Activated T-cell treated with anti-CD3 and anti-CD28 coated beads, Interleukin-2, amount 50 U/mL, for 24 hours (primary cell): ENCODE measurements around the gene EIF4E2.

Source experiments
- DNase-seq: peaks from one replicate; pipeline ENCODE4 v3.0.0-alpha.2; 2020
- H3K27ac Mint-ChIP-seq: 2 replicates; pipeline ENCODE4 v1.8.0; 2020; ENCODE audit warnings: mild to moderate bottlenecking, mixed read lengths
- H3K27me3 Mint-ChIP-seq: 2 replicates; pipeline ENCODE4 v1.8.0; 2020; ENCODE audit warnings: mixed read lengths
- H3K36me3 Mint-ChIP-seq: 2 replicates; pipeline ENCODE4 v1.8.0; 2020; ENCODE audit warnings: low read depth, mixed read lengths
- H3K4me1 Mint-ChIP-seq: 2 replicates; pipeline ENCODE4 v1.8.0; 2020; ENCODE audit warnings: low read depth, mixed read lengths
- H3K4me3 Mint-ChIP-seq: 2 replicates; pipeline ENCODE4 v1.8.0; 2020; ENCODE audit warnings: mild to moderate bottlenecking, moderate library complexity, mixed read lengths
- H3K9me3 Mint-ChIP-seq: 2 replicates; pipeline ENCODE4 v1.8.0; 2020; ENCODE audit warnings: mixed read lengths

Gene EIF4E2

DNA sequence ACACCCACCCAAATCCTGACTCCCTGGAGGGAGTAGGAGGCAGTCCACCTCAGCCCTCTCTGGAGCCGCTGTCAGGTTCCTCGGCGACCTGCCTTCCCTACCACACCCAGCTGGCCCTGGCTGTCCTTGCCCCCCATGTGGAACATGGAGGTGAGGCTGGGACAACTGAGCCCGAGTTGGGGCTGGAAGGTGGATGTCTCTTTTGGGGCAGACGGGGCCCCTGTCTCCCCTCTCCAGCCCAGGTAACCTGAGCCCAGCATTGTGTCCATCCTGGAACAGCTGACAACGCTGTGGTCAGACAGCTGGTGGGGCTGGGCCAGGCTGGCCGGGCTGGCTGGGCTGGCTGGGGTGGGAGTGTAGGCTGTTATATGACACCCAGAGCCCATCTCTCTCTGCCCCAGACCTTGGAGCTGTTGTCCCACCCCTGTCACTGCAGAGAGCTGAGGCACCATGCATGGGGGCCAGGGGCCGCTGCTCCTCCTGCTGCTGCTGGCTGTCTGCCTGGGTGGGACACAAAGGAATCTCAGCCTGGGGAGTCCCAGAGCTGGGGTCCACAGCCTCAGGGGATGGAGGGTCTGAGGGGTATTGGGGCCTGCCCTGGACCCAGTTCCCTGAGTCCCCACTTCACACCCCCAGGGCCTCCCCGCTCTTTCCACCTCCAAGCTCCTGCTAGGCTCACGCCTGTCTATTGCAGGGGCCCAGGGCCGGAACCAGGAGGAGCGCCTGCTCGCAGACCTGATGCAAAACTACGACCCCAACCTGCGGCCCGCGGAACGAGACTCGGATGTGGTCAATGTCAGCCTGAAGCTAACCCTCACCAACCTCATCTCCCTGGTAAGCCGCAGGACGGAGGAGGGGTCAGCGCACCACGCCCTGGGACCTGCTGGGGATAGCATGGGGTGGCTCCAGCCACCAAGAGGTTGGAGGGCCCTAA lies 10.9 kb upstream of the EIF4E2 start, which contains the start of gene CHRNG:
CHRNG (plus strand) TSS at position 395 of the 934 bp plus-strand sequence; CDS start at position 451, 56 bp downstream.
- Mint-ChIP-seq H3K4me1 (peaks cover 4% of the 10 kb centered on the region), H3K9me3 (no peaks in the 10 kb centered on the region), H3K27me3 (peaks cover 19% of the 10 kb centered on the region), H3K27ac (no peak within 1 kb of the TSS), H3K36me3 (peaks cover 8% of the 10 kb centered on the region), H3K4me3 (no peak within 1 kb of the TSS)
- no peak for DNase-seq

DNA sequence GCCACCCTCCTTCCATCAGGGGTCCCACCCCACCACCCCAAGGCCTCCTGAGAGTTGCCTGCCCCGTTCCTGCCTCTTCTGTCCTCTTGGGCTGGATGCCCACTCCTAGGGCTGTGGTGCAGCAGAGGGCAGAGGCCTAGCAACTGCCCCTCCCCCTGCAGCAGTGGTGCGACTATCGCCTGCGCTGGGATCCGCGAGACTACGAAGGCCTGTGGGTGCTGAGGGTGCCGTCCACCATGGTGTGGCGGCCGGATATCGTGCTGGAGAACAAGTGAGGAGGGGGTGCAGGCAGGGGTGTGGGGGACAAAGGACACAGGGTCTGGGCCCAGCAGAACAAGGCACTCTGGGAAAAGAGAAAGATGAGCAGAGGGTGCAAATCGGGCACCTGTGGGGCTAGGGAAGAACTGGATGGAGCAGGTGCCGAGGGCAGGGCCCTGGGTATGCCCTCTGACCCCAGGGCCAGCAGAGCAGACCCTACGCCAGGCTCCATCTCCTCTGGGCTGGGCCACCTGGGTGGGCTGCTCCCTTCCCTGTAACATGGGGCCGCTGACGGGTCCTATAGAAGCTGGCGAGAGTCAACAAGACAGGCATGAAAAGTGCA lies 9.9 kb upstream of the EIF4E2 start:
- Mint-ChIP-seq H3K4me1 (peaks cover 5% of the 10 kb centered on the region), H3K4me3 (no peak overlapping the region), H3K36me3 (peaks cover 16% of the 10 kb centered on the region), H3K27ac (no peak overlapping the region), H3K9me3 (no peaks in the 10 kb centered on the region), H3K27me3 (peaks cover 19% of the 10 kb centered on the region)
- DNase-seq = no peak

DNA sequence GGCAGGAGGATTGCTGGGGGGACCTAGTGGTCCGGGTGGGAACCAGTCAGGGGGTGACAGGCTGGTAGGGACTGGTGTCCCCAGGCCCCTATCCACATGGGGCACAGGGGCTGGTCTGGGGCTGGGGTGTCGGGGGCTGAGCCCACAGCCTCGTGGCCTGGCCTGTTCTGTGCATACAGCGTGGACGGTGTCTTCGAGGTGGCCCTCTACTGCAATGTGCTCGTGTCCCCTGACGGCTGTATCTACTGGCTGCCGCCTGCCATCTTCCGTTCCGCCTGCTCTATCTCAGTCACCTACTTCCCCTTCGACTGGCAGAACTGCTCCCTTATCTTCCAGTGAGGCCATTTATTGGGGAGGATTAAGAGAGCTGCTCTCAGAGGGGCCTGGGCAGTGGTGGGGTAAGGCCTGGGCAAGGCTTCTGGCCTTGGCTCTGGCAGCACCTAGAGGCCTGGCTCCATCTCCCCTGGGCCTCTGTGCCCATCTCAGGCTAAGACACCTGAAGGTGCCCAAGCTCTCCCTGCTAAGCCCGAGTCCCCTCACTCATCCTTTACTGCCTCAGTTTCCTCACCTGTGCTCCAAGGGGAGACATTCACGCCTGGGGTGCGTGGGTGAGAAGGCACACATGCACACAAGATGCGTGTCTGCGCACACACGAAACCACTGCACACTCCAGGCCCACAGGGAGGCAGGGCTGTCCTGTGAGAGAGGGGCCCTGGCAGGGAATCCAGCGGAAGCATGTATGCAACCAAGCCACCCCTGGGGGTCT lies 9.1 kb upstream of the EIF4E2 start:
- Mint-ChIP-seq H3K4me3 (no peak overlapping the region), H3K9me3 (no peaks in the 10 kb centered on the region), H3K4me1 (peaks cover 11% of the 10 kb centered on the region), H3K27me3 (peaks cover 17% of the 10 kb centered on the region), H3K27ac (no peak overlapping the region), H3K36me3 (peaks cover 24% of the 10 kb centered on the region)
- DNase-seq = no peak

DNA sequence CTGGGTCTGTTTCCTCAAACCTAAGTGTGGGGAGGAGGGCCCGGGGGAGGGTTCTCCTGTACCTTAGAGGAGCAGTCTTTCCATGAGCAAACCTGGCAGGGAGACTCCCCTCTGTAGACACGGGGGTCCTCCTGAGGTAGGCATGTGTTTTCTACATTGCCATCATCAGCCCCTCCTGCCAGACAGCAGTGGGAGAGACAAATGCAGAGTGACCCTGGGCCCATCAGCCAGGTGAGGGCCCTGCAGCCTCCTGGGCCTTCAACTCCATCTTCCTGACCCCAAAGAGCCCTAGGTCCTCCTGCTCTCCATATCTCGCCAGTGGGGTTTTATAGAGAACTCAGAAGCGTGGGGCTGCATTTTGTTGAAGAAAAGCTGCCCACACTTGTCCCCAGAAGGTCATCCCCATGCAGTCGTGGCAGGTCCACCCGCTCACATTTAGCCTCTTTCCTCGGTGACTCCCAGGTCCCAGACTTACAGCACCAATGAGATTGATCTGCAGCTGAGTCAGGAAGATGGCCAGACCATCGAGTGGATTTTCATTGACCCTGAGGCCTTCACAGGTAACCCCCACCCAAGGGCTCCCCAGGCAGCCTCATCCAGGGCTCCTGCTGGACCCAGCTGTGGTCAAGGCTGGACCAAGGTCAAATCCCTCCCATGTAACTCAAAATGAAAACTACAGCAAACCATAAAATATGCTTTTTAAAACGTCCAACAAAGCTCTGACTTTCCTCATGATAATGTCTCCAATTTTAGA lies 8.4 kb upstream of the EIF4E2 start:
- no peak for DNase-seq
- H3K27me3 Mint-ChIP-seq = peaks cover 9% of the 10 kb centered on the region
- peaks cover 32% of the 10 kb centered on the region for H3K36me3 Mint-ChIP-seq
- no peak overlapping the region for H3K4me3 Mint-ChIP-seq
- H3K9me3 Mint-ChIP-seq = no peaks in the 10 kb centered on the region
- no peak overlapping the region for H3K27ac Mint-ChIP-seq
- peaks cover 16% of the 10 kb centered on the region for H3K4me1 Mint-ChIP-seq

DNA sequence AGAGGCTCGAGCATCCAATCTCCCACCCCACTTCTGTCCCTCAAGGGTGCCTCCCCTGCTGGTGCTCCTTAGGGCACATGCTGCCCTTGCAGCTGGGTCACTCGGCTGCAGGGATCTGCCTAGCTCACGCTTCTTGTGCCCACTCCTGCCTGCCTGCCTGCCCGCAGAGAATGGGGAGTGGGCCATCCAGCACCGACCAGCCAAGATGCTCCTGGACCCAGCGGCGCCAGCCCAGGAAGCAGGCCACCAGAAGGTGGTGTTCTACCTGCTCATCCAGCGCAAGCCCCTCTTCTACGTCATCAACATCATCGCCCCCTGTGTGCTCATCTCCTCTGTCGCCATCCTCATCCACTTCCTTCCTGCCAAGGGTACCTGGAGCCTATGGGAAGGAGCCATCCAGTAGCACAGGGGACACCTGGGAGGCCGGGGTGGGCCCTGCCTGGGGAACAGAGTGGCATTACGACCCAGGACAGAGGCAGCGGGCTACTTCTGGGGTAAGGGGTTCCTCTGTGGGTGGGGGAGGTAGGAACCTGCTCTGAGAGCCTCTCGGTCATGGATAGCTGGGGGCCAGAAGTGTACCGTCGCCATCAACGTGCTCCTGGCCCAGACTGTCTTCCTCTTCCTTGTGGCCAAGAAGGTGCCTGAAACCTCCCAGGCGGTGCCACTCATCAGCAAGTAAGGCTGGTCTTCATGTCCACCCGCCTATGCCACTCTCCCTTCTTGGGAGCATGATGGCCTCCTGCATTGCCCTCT lies 7.6 kb upstream of the EIF4E2 start:
- H3K27me3 Mint-ChIP-seq = peaks cover 5% of the 10 kb centered on the region
- no peaks in the 10 kb centered on the region for H3K9me3 Mint-ChIP-seq
- DNase-seq = no peak
- H3K36me3 Mint-ChIP-seq = peaks cover 40% of the 10 kb centered on the region
- no peak overlapping the region for H3K27ac Mint-ChIP-seq
- peaks cover 23% of the 10 kb centered on the region for H3K4me1 Mint-ChIP-seq
- no peak overlapping the region for H3K4me3 Mint-ChIP-seq

DNA sequence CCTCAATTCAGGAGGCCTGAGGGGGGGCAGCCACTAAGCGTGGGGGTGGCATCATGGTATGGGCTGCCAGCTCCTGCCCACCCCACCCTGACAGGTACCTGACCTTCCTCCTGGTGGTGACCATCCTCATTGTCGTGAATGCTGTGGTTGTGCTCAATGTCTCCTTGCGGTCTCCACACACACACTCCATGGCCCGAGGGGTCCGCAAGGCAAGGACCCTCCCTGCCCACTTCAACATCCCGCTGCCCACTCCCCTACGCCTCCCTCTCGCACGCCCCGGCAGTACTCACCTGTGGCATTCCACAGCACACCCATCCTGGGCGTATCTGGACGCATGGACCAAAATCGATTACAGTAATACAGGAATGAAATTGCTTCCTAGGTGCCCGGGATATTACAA lies 7.0 kb upstream of the EIF4E2 start:
- DNase-seq = no peak
- H3K27ac Mint-ChIP-seq = no peak overlapping the region
- peaks cover under 1% of the 10 kb centered on the region for H3K27me3 Mint-ChIP-seq
- H3K36me3 Mint-ChIP-seq = peaks cover 46% of the 10 kb centered on the region
- peaks cover 1% of the 10 kb centered on the region for H3K9me3 Mint-ChIP-seq
- no peak overlapping the region for H3K4me3 Mint-ChIP-seq
- peaks cover 29% of the 10 kb centered on the region for H3K4me1 Mint-ChIP-seq

DNA sequence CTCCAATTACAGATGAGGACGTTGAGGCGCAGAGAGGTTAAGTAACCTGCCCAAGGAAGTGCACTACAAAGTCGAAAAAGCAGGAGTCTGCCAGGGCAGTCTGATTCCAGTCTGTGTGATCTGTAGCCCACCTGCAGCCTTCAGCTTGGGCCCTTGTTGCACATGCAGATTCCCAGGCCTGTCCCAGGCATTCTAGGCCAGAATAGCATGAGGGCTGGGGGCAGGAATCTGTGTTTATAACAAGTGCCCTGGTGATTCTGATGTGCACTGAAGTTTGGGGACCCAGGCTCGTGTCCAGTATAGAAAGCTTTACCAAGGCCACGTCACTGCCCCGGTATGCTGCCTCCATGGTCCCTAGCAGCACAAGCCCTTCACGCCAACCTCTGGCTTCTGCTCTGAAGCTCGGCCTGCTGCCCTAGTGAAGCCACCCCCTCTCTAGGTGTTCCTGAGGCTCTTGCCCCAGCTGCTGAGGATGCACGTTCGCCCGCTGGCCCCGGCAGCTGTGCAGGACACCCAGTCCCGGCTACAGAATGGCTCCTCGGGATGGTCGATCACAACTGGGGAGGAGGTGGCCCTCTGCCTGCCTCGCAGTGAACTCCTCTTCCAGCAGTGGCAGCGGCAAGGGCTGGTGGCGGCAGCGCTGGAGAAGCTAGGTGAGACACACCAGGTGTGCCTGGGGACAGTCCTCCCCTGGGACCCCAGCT lies 6.4 kb upstream of the EIF4E2 start:
- no peak for DNase-seq
- peaks cover 35% of the 10 kb centered on the region for H3K4me1 Mint-ChIP-seq
- H3K4me3 Mint-ChIP-seq = no peak overlapping the region
- peaks cover 3% of the 10 kb centered on the region for H3K9me3 Mint-ChIP-seq
- peak overlapping the region; percentile 40 for H3K27ac Mint-ChIP-seq
- H3K27me3 Mint-ChIP-seq = no peaks in the 10 kb centered on the region
- H3K36me3 Mint-ChIP-seq = peaks cover 52% of the 10 kb centered on the region

DNA sequence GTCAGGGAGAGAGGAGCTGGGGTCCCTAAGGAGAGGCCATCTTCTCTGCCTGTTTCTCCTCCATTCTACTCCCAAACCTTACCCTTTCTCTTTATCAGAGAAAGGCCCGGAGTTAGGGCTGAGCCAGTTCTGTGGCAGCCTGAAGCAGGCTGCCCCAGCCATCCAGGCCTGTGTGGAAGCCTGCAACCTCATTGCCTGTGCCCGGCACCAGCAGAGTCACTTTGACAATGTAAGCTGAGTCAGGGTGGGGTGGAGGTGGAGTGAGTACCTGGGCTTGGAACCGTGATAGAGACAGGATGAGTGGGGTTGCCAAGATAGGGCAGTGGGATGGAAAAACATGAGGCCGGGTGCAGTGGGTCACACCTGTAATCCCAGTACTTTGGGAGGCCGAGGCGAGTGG lies 5.8 kb upstream of the EIF4E2 start:
- Mint-ChIP-seq H3K36me3 (peaks cover 57% of the 10 kb centered on the region), H3K27me3 (no peaks in the 10 kb centered on the region), H3K9me3 (peaks cover 3% of the 10 kb centered on the region), H3K27ac (peak overlapping the region; percentile 40), H3K4me1 (peaks cover 41% of the 10 kb centered on the region), H3K4me3 (no peak overlapping the region)
- DNase-seq = no peak

DNA sequence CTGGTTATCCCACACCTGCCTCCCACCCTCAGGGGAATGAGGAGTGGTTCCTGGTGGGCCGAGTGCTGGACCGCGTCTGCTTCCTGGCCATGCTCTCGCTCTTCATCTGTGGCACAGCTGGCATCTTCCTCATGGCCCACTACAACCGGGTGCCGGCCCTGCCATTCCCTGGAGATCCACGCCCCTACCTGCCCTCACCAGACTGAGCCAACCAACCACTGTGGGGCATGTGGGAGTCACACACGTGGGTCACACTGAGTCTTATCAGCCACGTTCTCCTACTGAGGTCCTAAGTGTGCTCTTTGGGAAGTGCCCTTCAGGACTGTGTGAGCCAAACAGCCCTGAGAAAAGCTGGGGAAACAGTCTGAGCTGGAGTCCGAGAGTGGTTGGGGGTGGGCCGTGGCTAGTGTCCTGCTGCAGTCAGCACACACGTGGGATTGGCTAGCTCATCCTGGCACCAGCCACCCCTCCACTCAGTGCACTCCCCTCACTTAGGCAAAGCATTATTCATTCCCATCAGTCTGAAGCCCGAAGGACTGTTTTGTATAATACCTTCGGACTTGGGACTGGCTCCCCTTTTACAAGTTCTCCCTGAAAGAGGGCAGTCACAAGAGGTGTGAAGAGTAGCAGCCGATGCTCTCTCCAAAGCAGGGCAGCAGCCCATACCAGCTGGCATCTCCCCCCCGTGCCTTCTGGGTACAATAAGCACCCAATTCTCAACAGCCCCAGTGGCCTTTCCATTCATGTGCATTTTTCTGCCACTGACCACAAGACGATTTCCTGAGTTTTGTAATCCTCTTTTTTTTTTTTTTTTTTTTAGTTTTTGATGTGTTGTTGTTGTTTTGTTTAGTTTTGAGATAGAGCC lies 4.7 kb upstream of the EIF4E2 start:
- H3K4me1 Mint-ChIP-seq = peaks cover 42% of the 10 kb centered on the region
- no peak overlapping the region for H3K4me3 Mint-ChIP-seq
- no peak for DNase-seq
- peaks cover 3% of the 10 kb centered on the region for H3K9me3 Mint-ChIP-seq
- H3K36me3 Mint-ChIP-seq = peaks cover 65% of the 10 kb centered on the region
- no peaks in the 10 kb centered on the region for H3K27me3 Mint-ChIP-seq
- H3K27ac Mint-ChIP-seq = no peak overlapping the region

DNA sequence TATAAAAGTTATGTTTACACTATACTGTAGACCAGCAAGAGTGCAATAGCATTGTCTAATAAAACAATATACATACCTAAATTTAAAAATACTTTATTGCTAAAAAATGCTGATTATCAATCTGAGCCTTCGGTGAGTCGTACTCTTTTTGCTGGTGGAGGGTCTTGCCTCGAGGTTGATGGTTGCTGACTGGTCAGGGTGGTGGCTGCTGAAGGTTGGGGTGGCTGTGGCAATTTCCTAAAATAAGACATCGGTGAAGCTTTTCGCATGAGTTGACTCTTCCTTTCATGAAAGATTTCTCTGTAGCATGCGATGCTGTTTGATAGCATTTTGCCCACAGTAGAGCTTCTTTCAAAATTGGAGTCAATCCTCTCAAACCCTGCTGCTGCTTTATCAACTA lies 2.5 kb upstream of the EIF4E2 start:
- Mint-ChIP-seq H3K36me3 (peaks cover 80% of the 10 kb centered on the region), H3K27me3 (no peaks in the 10 kb centered on the region), H3K4me3 (peak overlapping the region; percentile 97), H3K27ac (no peak overlapping the region), H3K9me3 (peaks cover 3% of the 10 kb centered on the region), H3K4me1 (peaks cover 55% of the 10 kb centered on the region)
- no peak for DNase-seq

DNA sequence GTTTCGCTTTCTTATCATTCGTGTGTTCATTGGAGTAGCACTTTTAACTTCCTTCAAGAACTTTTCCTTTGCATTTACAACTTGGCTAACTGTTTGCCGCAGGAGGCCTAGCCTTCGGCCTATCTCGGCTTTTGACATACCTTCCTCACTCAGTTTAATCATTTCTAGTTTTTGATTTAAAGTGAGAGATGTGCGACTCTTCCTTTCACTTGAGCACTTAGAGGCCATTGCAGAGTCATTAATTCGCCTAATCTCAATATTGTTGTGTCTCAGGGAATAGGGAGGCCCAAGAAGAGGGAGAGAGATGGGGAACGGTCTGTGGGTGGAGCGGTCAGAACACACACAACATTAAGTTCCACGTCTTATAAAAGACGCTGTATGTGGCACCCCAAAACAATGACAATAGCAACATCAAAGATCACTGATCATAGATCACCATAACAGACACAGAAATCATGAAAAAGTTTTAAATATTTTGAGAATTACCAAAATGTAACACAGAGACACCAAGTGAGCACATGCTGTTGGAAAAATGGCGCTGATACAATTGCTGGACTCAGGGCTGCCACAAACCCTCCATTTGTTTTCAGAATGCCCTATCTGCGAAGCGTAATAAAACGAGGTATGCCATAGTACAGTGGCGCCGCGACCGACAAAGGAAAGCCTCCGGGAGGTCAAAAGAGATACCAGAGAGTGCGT lies 685 bp upstream of the EIF4E2 start:
- peaks cover 3% of the 10 kb centered on the region for H3K9me3 Mint-ChIP-seq
- DNase-seq = no peak
- H3K4me3 Mint-ChIP-seq = peak overlapping the region; percentile 97
- peaks cover 87% of the 10 kb centered on the region for H3K36me3 Mint-ChIP-seq
- peak overlapping the region; percentile 99 for H3K27ac Mint-ChIP-seq
- H3K27me3 Mint-ChIP-seq = no peaks in the 10 kb centered on the region
- peaks cover 73% of the 10 kb centered on the region for H3K4me1 Mint-ChIP-seq

DNA sequence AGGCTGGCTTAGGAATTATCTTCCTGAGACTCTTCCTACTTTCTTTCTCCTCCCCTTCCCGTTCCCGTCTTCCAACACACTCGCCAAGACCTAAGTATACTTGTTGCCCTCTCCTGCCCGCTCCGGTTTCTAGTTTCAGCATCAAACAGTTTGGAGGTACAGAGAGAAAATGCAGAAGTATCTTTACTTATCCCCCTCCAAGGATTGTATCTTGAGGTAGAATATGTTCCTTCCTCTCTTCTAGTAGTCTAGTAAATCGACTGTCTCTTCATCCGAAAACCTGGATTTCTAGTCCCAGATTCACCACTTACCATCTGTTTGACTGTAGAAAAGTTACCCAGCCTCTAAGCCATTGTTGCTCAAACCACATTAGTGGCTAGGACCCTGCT lies 755 bp downstream of the EIF4E2 start:
- H3K9me3 Mint-ChIP-seq = peaks cover 3% of the 10 kb centered on the region
- H3K4me3 Mint-ChIP-seq = peak overlapping the region; percentile 97

More for the DNA sequence above, 755 bp downstream of the EIF4E2 start:
- no peak for DNase-seq
- H3K36me3 Mint-ChIP-seq = peaks cover 88% of the 10 kb centered on the region
- no peaks in the 10 kb centered on the region for H3K27me3 Mint-ChIP-seq
- H3K4me1 Mint-ChIP-seq = peaks cover 76% of the 10 kb centered on the region
- peak overlapping the region; percentile 99 for H3K27ac Mint-ChIP-seq
